OCI-LY7 (cell line): Measurements from ENCODE around the gene ZNF467. TPM values are rescaled to one million over a fixed set of nuclear protein-coding genes. Genes with fewer than 3 reads are reported as not detected.

Source experiments
- BruUV-seq: library from RNA; stranded (reverse); fragments of 400-500 nt; replicated peaks from 2 replicates; lab custom pipeline; 2021; lab: Mats Ljungman, UMichigan
- CTCF ChIA-PET: fragments of 300-600 bp; sonication (Branson Sonifier 250); formaldehyde crosslinking; loops from one replicate; lab custom pipeline; 2022; ENCODE audit warnings: antibody characterized with exemption; ENCODE audit not compliant: unreplicated experiment; lab: Charles Lee
- POLR2A ChIA-PET: fragments of 300-600 bp; sonication (Branson Sonifier 250); formaldehyde crosslinking; loops from one replicate; lab custom pipeline; 2022; ENCODE audit warnings: antibody characterized with exemption; lab: Charles Lee
- DNase-seq: peaks from one replicate; pipeline ENCODE4 v3.0.0-alpha.2; 2015; ENCODE audit warnings: low spot score
- H2AFZ ChIP-seq: fragments of 200-600 bp; sonication (generic), shearing (Covaris generic); 2 replicates; pipeline ENCODE4 v1.6.1; 2014; ENCODE audit warnings: mild to moderate bottlenecking, antibody characterized with exemption, low read length, moderate library complexity
- H3K27ac ChIP-seq: fragments of 200-600 bp; sonication (generic); 2 replicates; pipeline ENCODE4 v1.5.1; 2014; ENCODE audit warnings: mixed run types, low read depth, mild to moderate bottlenecking, moderate library complexity, low read length, inconsistent platforms; ENCODE audit not compliant: poor library complexity, severe bottlenecking
- H3K36me3 ChIP-seq: fragments of 200-600 bp; sonication (generic); 2 replicates; pipeline ENCODE4 v1.6.1; 2014; ENCODE audit warnings: mild to moderate bottlenecking, antibody characterized with exemption, low read length, moderate library complexity, mixed read lengths; ENCODE audit not compliant: insufficient read depth
- H3K4me1 ChIP-seq: fragments of 200-600 bp; sonication (generic); 2 replicates; pipeline ENCODE4 v1.5.1; 2014; ENCODE audit warnings: mild to moderate bottlenecking, low read length; ENCODE audit not compliant: insufficient read depth, poor library complexity, severe bottlenecking
- H3K4me2 ChIP-seq: fragments of 200-600 bp; sonication (generic); 2 replicates; pipeline ENCODE4 v1.6.1; 2014; ENCODE audit warnings: mild to moderate bottlenecking, low read length
- H3K4me3 ChIP-seq: fragments of 200-600 bp; sonication (generic); 2 replicates; pipeline ENCODE4 v1.5.1; 2014; ENCODE audit warnings: mild to moderate bottlenecking, low read depth, low read length; ENCODE audit not compliant: poor library complexity, severe bottlenecking
- H3K79me2 ChIP-seq: fragments of 200-600 bp; sonication (generic); 2 replicates; pipeline ENCODE4 v1.6.1; 2016; ENCODE audit warnings: low read depth, mild to moderate bottlenecking, low read length, moderate library complexity, mixed read lengths; ENCODE audit not compliant: insufficient read depth
- H3K9me2 ChIP-seq: fragments of 200-600 bp; sonication (generic); 2 replicates; pipeline ENCODE4 v1.6.1; 2016; ENCODE audit warnings: mild to moderate bottlenecking, low read length, mixed read lengths; ENCODE audit not compliant: insufficient read depth
- H3K9me3 ChIP-seq: fragments of 200-600 bp; sonication (generic); 2 replicates; pipeline ENCODE4 v1.6.1; 2014; ENCODE audit warnings: mild to moderate bottlenecking, mixed run types, low read length, mixed read lengths
- H4K20me1 ChIP-seq: fragments of 200-600 bp; sonication (generic); 2 replicates; pipeline ENCODE4 v1.6.1; 2014; ENCODE audit warnings: mild to moderate bottlenecking, antibody characterized with exemption, low read length, moderate library complexity, mixed read lengths; ENCODE audit not compliant: insufficient read depth
- EZH2phosphoT487 ChIP-seq: fragments of 200-600 bp; sonication (generic); IDR thresholded peaks from 2 replicates; pipeline ENCODE4 v1.6.1; 2018; ENCODE audit warnings: low read depth, borderline replicate concordance, mild to moderate bottlenecking, mixed run types, antibody characterized with exemption, low read length, moderate library complexity, mixed read lengths
- intact Hi-C: fragments of 100-400 bp; cut with micrococcal nuclease; formaldehyde crosslinking; loops from one replicate; pipeline ENCODE4 v1.10.0; 2022; ENCODE audit not compliant: unreplicated experiment
- total RNA-seq, 2 experiments: library from RNA; depleted of rRNA in 1 of 2; stranded (reverse); fragments of >200 nt in 1 of 2; shearing (Covaris generic) in 1 of 2; gene quantifications; 2 replicates each; pipeline ENCODE4 v1.2.3, GENCODE V29; 2014 to 2022
- TF ChIP-seq, protein P1 (sequence below): fragments of 200-600 bp; sonication (generic); conservative IDR thresholded peaks from 2 replicates; pipeline ENCODE4 v1.5.1; 2014; ENCODE audit warnings: mild to moderate bottlenecking, antibody characterized with exemption, low read length, moderate library complexity, mixed read lengths

The ZNF467 gene
- total RNA-seq, 2 experiments from 2014 or later: 0.22 to 0.40 TPM

DNA sequence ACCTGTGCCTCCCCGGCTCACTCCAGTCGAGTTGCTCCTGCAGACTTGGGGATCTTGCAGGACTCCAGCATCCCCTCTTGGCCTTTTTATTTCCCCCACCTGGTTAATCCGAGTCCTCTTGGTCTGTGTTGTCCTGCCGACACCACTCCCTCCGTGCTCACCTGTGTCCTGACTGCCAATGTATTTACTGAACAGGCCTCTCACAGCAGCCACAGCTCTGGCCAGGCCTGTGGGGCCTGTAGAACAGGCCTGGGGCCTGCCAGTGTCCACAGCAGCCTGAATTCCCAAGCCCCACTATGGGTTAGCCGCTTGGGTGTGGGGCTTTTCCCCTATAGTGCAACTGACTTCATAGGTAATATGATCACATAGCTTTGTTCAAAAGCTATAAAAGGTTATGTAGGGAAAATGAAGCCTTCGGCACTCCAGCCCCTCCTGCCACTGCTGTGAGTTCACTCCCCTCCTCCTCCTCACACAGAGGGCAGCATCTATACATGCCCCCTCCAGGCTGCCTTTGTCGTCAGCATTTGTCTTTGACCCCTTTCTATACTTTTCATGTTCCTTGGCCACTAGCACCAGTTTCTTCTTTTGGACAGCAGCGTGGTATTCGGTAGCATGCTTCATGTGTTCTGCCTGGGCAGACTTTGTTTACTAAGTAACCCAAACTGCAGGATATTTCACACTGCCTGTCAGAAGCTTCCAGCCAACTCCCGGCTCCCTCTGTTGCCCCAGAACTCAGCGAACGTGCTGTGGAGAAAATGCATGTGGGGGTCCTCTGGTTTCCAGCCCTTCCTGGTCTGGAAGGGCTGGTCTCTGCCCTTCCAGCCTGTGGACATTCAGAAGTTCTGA, 46.1 kb downstream of the ZNF467 start:
- H3K4me2 ChIP-seq: no peak overlapping the region
- no peaks in the 10 kb centered on the region for H3K9me3 ChIP-seq
- intact Hi-C loops: no loop called here
- no peak for DNase-seq
- no peaks in the 10 kb centered on the region for H3K4me1 ChIP-seq
- H3K9me2 ChIP-seq: no peaks in the 10 kb centered on the region
- no peak overlapping the region for H3K4me3 ChIP-seq
- no peak overlapping the region for H2AFZ ChIP-seq
- H3K36me3 ChIP-seq: peaks cover 18% of the 10 kb centered on the region; the same call in 1 of the 2 replicates
- TF ChIP-seq, protein P1, sequence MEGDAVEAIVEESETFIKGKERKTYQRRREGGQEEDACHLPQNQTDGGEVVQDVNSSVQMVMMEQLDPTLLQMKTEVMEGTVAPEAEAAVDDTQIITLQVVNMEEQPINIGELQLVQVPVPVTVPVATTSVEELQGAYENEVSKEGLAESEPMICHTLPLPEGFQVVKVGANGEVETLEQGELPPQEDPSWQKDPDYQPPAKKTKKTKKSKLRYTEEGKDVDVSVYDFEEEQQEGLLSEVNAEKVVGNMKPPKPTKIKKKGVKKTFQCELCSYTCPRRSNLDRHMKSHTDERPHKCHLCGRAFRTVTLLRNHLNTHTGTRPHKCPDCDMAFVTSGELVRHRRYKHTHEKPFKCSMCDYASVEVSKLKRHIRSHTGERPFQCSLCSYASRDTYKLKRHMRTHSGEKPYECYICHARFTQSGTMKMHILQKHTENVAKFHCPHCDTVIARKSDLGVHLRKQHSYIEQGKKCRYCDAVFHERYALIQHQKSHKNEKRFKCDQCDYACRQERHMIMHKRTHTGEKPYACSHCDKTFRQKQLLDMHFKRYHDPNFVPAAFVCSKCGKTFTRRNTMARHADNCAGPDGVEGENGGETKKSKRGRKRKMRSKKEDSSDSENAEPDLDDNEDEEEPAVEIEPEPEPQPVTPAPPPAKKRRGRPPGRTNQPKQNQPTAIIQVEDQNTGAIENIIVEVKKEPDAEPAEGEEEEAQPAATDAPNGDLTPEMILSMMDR: no peak
- no peak for TF ChIP-seq EZH2phosphoT487
- no peaks in the 10 kb centered on the region for H4K20me1 ChIP-seq
- POLR2A ChIA-PET: no interaction called here
- H3K27ac ChIP-seq: no peak overlapping the region
- no TSS peak for BruUV-seq
- CTCF ChIA-PET: no interaction called here
- H3K79me2 ChIP-seq: no peaks in the 10 kb centered on the region

DNA sequence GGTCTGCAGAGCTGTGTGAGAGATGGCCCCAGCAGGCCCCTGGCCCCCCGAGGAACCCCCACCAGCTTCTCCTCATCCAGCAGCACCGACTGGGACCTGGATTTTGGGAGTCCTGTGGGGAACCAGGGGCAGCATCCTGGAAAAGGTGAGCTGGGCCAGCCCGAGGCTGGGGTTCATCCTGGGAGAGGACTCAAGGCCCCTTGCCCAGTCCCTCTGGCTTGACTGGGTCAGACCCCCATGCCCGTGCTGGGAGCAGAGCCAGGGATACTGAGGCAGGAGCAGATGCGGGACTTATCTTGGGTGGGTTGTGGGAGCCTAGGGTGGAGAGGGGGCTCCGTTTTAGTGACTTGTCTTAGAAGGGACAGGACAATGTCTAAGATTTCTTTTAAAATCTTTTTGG, 47.5 kb downstream of the ZNF467 start:
- H3K4me2 ChIP-seq: no peak overlapping the region
- H3K9me3 ChIP-seq: no peaks in the 10 kb centered on the region
- H3K27ac ChIP-seq: no peak overlapping the region
- H2AFZ ChIP-seq: no peak overlapping the region
- no peaks in the 10 kb centered on the region for H3K4me1 ChIP-seq
- no TSS peak for BruUV-seq
- CTCF ChIA-PET: no interaction called here
- H3K4me3 ChIP-seq: no peak overlapping the region
- no peaks in the 10 kb centered on the region for H3K9me2 ChIP-seq
- no peaks in the 10 kb centered on the region for H3K79me2 ChIP-seq
- peaks cover 27% of the 10 kb centered on the region; the same call in 1 of the 2 replicates for H3K36me3 ChIP-seq
- no peaks in the 10 kb centered on the region for H4K20me1 ChIP-seq
- TF ChIP-seq, protein P1: no peak
- TF ChIP-seq EZH2phosphoT487: no peak
- POLR2A ChIA-PET: no interaction called here
- intact Hi-C loops: no loop called here
- DNase-seq: no peak

DNA sequence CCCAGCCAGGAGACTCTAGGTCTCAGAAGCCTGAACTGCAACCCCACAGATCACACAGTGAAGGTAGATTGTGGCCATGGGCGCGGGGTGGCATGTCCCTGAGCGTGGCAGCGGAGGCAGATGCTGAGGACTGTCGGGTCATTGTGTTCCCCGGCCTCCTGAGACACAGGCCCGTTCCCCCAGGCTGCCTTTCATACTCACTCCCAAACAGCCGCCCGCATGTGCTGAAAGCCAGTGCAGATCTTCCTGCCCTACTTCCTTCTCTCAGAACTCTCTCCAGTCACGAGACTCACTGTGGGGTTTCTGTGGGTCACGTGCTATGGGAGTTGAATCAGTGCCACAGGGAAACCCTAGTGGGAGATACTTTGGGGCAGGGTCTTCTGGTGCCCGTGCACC, 48.0 kb downstream of the ZNF467 start:
- CTCF ChIA-PET: no interaction called here

More for the DNA sequence above, 48.0 kb downstream of the ZNF467 start:
- Histone ChIP-seq H3K9me2 (no peaks in the 10 kb centered on the region), H3K4me2 (no peak overlapping the region), H3K79me2 (no peaks in the 10 kb centered on the region), H3K36me3 (peaks cover 27% of the 10 kb centered on the region; the same call in 1 of the 2 replicates), H2AFZ (no peak overlapping the region), H3K4me3 (no peak overlapping the region), H3K9me3 (no peaks in the 10 kb centered on the region), H3K27ac (no peak overlapping the region), H4K20me1 (no peaks in the 10 kb centered on the region), H3K4me1 (no peaks in the 10 kb centered on the region)
- DNase-seq: no peak
- TF ChIP-seq, protein P1: no peak
- no peak for TF ChIP-seq EZH2phosphoT487
- BruUV-seq: no TSS peak
- POLR2A ChIA-PET: no interaction called here
- intact Hi-C loops: no loop called here
